IPS-20b (cell line): ENCODE results near the gene ZNF10.

Source experiments
- H3K27ac ChIP-seq: one replicate; pipeline ENCODE4 v1.5.1; 2013; ENCODE audit warnings: low read length
- H3K27me3 ChIP-seq: 2 replicates; pipeline ENCODE4 v1.6.1; 2013; ENCODE audit warnings: mild to moderate bottlenecking, low read length, inconsistent platforms; ENCODE audit not compliant: insufficient read depth
- H3K36me3 ChIP-seq: 2 replicates; pipeline ENCODE4 v1.6.1; 2013; ENCODE audit warnings: low read depth, mild to moderate bottlenecking, inconsistent platforms, low read length, moderate library complexity; ENCODE audit not compliant: insufficient read depth
- H3K4me1 ChIP-seq: 2 replicates; pipeline ENCODE4 v1.6.1; 2013; ENCODE audit warnings: mild to moderate bottlenecking, control low read depth, inconsistent platforms, low read length, moderate library complexity; ENCODE audit not compliant: insufficient read depth
- H3K4me3 ChIP-seq: 2 replicates; pipeline ENCODE4 v1.5.1; 2013; ENCODE audit warnings: mild to moderate bottlenecking, low read length, inconsistent platforms
- H3K9ac ChIP-seq: 2 replicates; pipeline ENCODE4 v1.6.1; 2013; ENCODE audit warnings: low read depth, mild to moderate bottlenecking, inconsistent platforms, low read length, moderate library complexity
- H3K9me3 ChIP-seq: 2 replicates; pipeline ENCODE4 v1.6.1; 2013; ENCODE audit warnings: mild to moderate bottlenecking, low read depth, low read length, inconsistent platforms; ENCODE audit not compliant: insufficient read depth

Gene ZNF10

DNA sequence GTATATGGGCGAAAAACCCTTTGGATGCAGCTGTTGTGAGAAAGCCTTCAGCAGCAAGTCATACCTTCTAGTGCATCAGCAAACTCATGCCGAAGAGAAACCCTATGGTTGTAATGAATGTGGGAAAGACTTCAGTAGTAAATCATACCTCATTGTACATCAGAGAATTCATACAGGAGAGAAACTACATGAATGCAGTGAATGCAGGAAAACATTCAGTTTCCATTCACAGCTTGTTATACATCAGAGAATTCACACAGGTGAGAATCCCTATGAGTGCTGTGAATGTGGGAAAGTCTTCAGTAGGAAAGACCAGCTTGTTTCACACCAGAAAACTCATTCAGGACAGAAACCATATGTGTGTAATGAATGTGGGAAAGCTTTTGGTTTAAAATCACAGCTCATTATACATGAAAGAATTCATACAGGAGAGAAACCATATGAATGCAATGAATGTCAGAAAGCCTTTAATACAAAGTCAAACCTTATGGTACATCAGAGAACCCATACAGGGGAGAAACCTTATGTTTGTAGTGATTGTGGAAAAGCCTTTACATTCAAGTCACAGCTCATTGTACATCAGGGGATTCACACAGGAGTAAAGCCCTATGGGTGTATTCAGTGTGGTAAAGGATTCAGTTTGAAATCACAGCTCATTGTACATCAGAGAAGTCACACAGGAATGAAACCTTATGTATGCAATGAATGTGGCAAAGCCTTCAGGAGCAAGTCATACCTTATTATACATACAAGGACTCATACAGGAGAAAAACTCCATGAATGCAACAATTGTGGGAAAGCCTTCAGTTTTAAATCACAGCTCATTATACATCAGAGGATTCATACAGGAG is 72.3 kb downstream of the ZNF10 start:
- H3K9ac ChIP-seq: no peak overlapping the region
- H3K27me3 ChIP-seq: no peaks in the 10 kb centered on the region
- H3K27ac ChIP-seq: no peak overlapping the region
- peaks cover 75% of the 10 kb centered on the region for H3K9me3 ChIP-seq
- peak overlapping the region; percentile 37 for H3K4me3 ChIP-seq
- peaks cover 60% of the 10 kb centered on the region for H3K36me3 ChIP-seq
- no peaks in the 10 kb centered on the region for H3K4me1 ChIP-seq

- Histone ChIP-seq H3K27me3 (no peaks in the 10 kb centered on the region), H3K9ac (no peak overlapping the region), H3K4me3 (peak overlapping the region; percentile 37), H3K4me1 (no peaks in the 10 kb centered on the region), H3K36me3 (peaks cover 60% of the 10 kb centered on the region), H3K27ac (no peak overlapping the region), H3K9me3 (peaks cover 84% of the 10 kb centered on the region)
Measured at GRCh38 chr12:133203344-133204263, 73.2 kb downstream of the ZNF10 start.

DNA sequence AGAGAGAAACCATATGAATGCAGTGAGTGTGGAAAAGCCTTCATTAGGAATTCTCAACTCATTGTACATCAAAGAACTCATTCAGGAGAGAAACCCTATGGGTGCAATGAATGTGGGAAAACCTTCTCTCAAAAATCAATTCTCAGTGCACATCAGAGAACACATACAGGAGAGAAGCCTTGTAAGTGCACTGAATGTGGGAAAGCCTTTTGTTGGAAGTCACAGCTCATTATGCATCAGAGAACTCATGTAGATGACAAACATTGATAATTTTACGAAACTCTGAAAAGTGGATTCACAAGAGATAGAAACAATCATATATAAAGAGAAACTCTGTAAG is 73.8 kb downstream of the ZNF10 start:
- Histone ChIP-seq H3K4me3 (peak overlapping the region; percentile 37), H3K27ac (no peak overlapping the region), H3K27me3 (no peaks in the 10 kb centered on the region), H3K9me3 (peaks cover 88% of the 10 kb centered on the region), H3K4me1 (no peaks in the 10 kb centered on the region), H3K36me3 (peaks cover 60% of the 10 kb centered on the region), H3K9ac (no peak overlapping the region)

- peaks cover 97% of the 10 kb centered on the region for H3K9me3 ChIP-seq
- no peaks in the 10 kb centered on the region for H3K4me1 ChIP-seq
- no peak overlapping the region for H3K27ac ChIP-seq
- no peaks in the 10 kb centered on the region for H3K27me3 ChIP-seq
- peak overlapping the region; percentile 37; the same call in 1 of the 2 replicates for H3K4me3 ChIP-seq
- no peak overlapping the region for H3K9ac ChIP-seq
- peaks cover 50% of the 10 kb centered on the region for H3K36me3 ChIP-seq
Measured at GRCh38 chr12:133206390-133206789, 76.0 kb downstream of the ZNF10 start.
